HL-60 (cell line): ENCODE results near the gene ITGB5.

Source experiments
- DNase-seq, 2 experiments: peaks; one replicate each; pipeline ENCODE4 v3.0.0-alpha.2; 2010 to 2020; ENCODE audit warnings: low read depth in 1 of 2, low spot score in 1 of 2
- H3K27ac ChIP-seq: fragments of 250-450 bp; sonication (Bioruptor Pico); replicated peaks from 2 replicates; pipeline ENCODE4 v1.5.1; 2020; ENCODE audit warnings: mild to moderate bottlenecking, moderate library complexity
- H3K27me3 ChIP-seq: fragments of 250-450 bp; sonication (Bioruptor Pico); 2 replicates; pipeline ENCODE4 v1.5.1; 2021; ENCODE audit warnings: mild to moderate bottlenecking, moderate library complexity; ENCODE audit not compliant: insufficient read depth, poor library complexity, severe bottlenecking
- H3K4me3 ChIP-seq: replicated peaks from 2 replicates; pipeline ENCODE4 v1.5.1; 2011; ENCODE audit warnings: mild to moderate bottlenecking, control low read depth, low read length; ENCODE audit not compliant: insufficient read depth
- CTCF ChIP-seq: IDR thresholded peaks from one replicate; pipeline ENCODE4 v1.5.1; 2011; ENCODE audit warnings: low read length, control low read depth, inconsistent platforms; ENCODE audit not compliant: insufficient read depth
- GABPA ChIP-seq: IDR thresholded peaks from 2 replicates; pipeline ENCODE4 v1.6.1; 2012; ENCODE audit warnings: low read depth
- POLR2AphosphoS5 ChIP-seq: IDR thresholded peaks from 2 replicates; pipeline ENCODE4 v1.6.1; 2012; ENCODE audit warnings: low read depth
- REST ChIP-seq: IDR thresholded peaks from 2 replicates; pipeline ENCODE4 v1.6.1; 2012; ENCODE audit warnings: low read depth; ENCODE audit not compliant: insufficient replicate concordance
- SPI1 ChIP-seq: IDR thresholded peaks from 2 replicates; pipeline ENCODE4 v1.6.1; 2012; ENCODE audit warnings: low read depth, mild to moderate bottlenecking, borderline replicate concordance

The ITGB5 gene

GRCh38 chr3:124845406-124845805 lies 41.8 kb downstream of the ITGB5 start:
- TF ChIP-seq POLR2AphosphoS5: no peak
- no peak for TF ChIP-seq SPI1
- TF ChIP-seq GABPA: no peak
- TF ChIP-seq CTCF: no peak
- TF ChIP-seq REST: no peak
- Histone ChIP-seq H3K27me3 (no peaks in the 10 kb centered on the region), H3K27ac (no peak overlapping the region), H3K4me3 (no peak overlapping the region)
- DNase-seq: no peak

GRCh38 chr3:124843506-124844177 lies 43.5 kb downstream of the ITGB5 start:
- Histone ChIP-seq H3K27me3 (no peaks in the 10 kb centered on the region), H3K27ac (no peak overlapping the region), H3K4me3 (no peak overlapping the region)
- no peak for TF ChIP-seq REST
- TF ChIP-seq CTCF: no peak
- no peak for TF ChIP-seq POLR2AphosphoS5
- DNase-seq: no peak

- no peak for DNase-seq
- no peak overlapping the region for H3K4me3 ChIP-seq
- H3K27me3 ChIP-seq: no peaks in the 10 kb centered on the region
Measured at GRCh38 chr3:124843047-124843446, 44.1 kb downstream of the ITGB5 start.

More at GRCh38 chr3:124843047-124843446, 44.1 kb downstream of the ITGB5 start:
- H3K27ac ChIP-seq: no peak overlapping the region
- TF ChIP-seq GABPA (no peak), REST (no peak), CTCF (no peak), SPI1 (no peak), POLR2AphosphoS5 (no peak)
